GM18909 (cell line): Measurements from ENCODE around the gene CDKAL1.
A peak's percentile ranks its signal among the peaks of the same experiment; 100 is the strongest.
"Not testable (repeated sequence)": the region's sequence is repeated elsewhere in the genome, so short reads cannot be mapped to it uniquely, and the experiment has no call there.

Source experiments
- ATAC-seq: cut with Tn5 transposase; IDR thresholded peaks from one replicate; pipeline ENCODE4 v1.9.1; 2021; ENCODE audit warnings: mild to moderate bottlenecking; ENCODE audit not compliant: unreplicated experiment, poor library complexity

The CDKAL1 gene

GRCh38 chr6:20702366-20702765, 168.1 kb downstream of the CDKAL1 start:
- ATAC-seq, result no peak

- ATAC-seq, result no peak
These were observed 168.8 kb downstream of the CDKAL1 start for GRCh38 chr6:20703049-20703448.

- ATAC-seq, result no peak
These were observed 170.2 kb downstream of the CDKAL1 start for GRCh38 chr6:20704325-20705025.

- no peak for ATAC-seq
These were observed 171.5 kb downstream of the CDKAL1 start for GRCh38 chr6:20705741-20706140.

GRCh38 chr6:20706238-20706938, 172.1 kb downstream of the CDKAL1 start:
- no peak for ATAC-seq

GRCh38 chr6:20706939-20707485, 172.8 kb downstream of the CDKAL1 start:
- no peak for ATAC-seq

- no peak for ATAC-seq
These were observed 173.6 kb downstream of the CDKAL1 start for GRCh38 chr6:20707870-20708269.

- ATAC-seq, result peak; percentile 74
These were observed 174.3 kb downstream of the CDKAL1 start for GRCh38 chr6:20708367-20709124.

GRCh38 chr6:20709451-20709850, 175.2 kb downstream of the CDKAL1 start:
- ATAC-seq, result no peak

- ATAC-seq, result no peak
These were observed 176.1 kb downstream of the CDKAL1 start for GRCh38 chr6:20710341-20710740.

GRCh38 chr6:20711518-20711917, 177.3 kb downstream of the CDKAL1 start:
- no peak for ATAC-seq

GRCh38 chr6:20712011-20712410, 177.8 kb downstream of the CDKAL1 start:
- no peak for ATAC-seq

- no peak for ATAC-seq
These were observed 181.0 kb downstream of the CDKAL1 start for GRCh38 chr6:20715135-20715806.

GRCh38 chr6:20716865-20717264, 182.6 kb downstream of the CDKAL1 start:
- ATAC-seq, result peak; percentile 79

- peak; percentile 41 for ATAC-seq
These were observed 183.5 kb downstream of the CDKAL1 start for GRCh38 chr6:20717743-20718142.

GRCh38 chr6:20718705-20719653, 184.7 kb downstream of the CDKAL1 start:
- no peak for ATAC-seq

GRCh38 chr6:20719980-20720379, 185.7 kb downstream of the CDKAL1 start:
- ATAC-seq, result no peak

GRCh38 chr6:20721121-20721520, 186.9 kb downstream of the CDKAL1 start:
- not testable (repeated sequence) for ATAC-seq

GRCh38 chr6:20722455-20722854, 188.2 kb downstream of the CDKAL1 start:
- ATAC-seq, result peak; percentile 64
